Thyroid gland (tissue), 4 donors: ENCODE results near the gene B3GAT1. TPM values are rescaled to one million over a fixed set of nuclear protein-coding genes. Genes with fewer than 3 reads are reported as not detected.

Source experiments
- DNase-seq, 2 donors: peaks; one replicate each; pipeline ENCODE4 v3.0.0-alpha.2; 2019
- H3K27ac ChIP-seq, 3 donors: fragments of 200-600 bp; sonication (generic); 1 replicate in 2 of 3; 2 replicates in 1 of 3; pipeline ENCODE4 v1.5.1; 2016 to 2019; ENCODE audit warnings: mild to moderate bottlenecking in 1 of 3, moderate library complexity in 1 of 3
- H3K27me3 ChIP-seq: fragments of 200-600 bp; sonication (generic); one replicate; pipeline ENCODE4 v1.5.1; 2019
- H3K36me3 ChIP-seq, 2 donors: fragments of 200-600 bp; sonication (generic); one replicate each; pipeline ENCODE4 v1.5.1; 2016 to 2019
- H3K4me1 ChIP-seq, 2 donors: fragments of 200-600 bp; sonication (generic); one replicate each; pipeline ENCODE4 v1.5.1; 2017 to 2019
- H3K4me3 ChIP-seq, 3 donors: fragments of 200-600 bp; sonication (generic); replicated peaks in 1 of 3; 1 replicate in 2 of 3; 2 replicates in 1 of 3; pipeline ENCODE4 v1.5.1; 2016; ENCODE audit warnings: mild to moderate bottlenecking in 1 of 3
- H3K9me3 ChIP-seq: fragments of 200-600 bp; sonication (generic); one replicate; pipeline ENCODE4 v1.5.1; 2017
- POLR2A ChIP-seq, 2 donors: fragments of 450-650 bp; IDR thresholded peaks; one replicate each; pipeline ENCODE4 v1.6.1; 2017; ENCODE audit warnings: antibody characterized with exemption in 2 of 2, mild to moderate bottlenecking in 2 of 2, moderate library complexity in 1 of 2
- WGBS, 2 donors: methylation state at CpG; one replicate each; pipeline ENCODE4 v1.1.5; 2017; 5-methylcytosine and 5-hydroxymethylcytosine counted together
- intact Hi-C: fragments of 100-400 bp; cut with DNase I; formaldehyde crosslinking; loops from one replicate; pipeline ENCODE4 v1.15.1; 2023
- total RNA-seq, 4 donors: library from RNA; depleted of rRNA; stranded (reverse); fragments of >200 nt; gene quantifications; one replicate each; pipeline ENCODE4 v1.2.3, GENCODE V29; 2016
- TF ChIP-seq, protein P1 (sequence below), 6 experiments: fragments of 200-600 bp in 3 of 6; fragments of 450-650 bp in 3 of 6; sonication (generic) in 3 of 6; IDR thresholded peaks; one replicate each; pipeline ENCODE4 v1.5.1; 2016 to 2019; ENCODE audit warnings: antibody characterized with exemption in 6 of 6, mild to moderate bottlenecking in 2 of 6, inconsistent platforms in 1 of 6, moderate library complexity in 1 of 6

Gene B3GAT1
- total RNA-seq, 4 donors from 2014 or later, result 4.0 to 6.7 (median 5.7) TPM

DNA sequence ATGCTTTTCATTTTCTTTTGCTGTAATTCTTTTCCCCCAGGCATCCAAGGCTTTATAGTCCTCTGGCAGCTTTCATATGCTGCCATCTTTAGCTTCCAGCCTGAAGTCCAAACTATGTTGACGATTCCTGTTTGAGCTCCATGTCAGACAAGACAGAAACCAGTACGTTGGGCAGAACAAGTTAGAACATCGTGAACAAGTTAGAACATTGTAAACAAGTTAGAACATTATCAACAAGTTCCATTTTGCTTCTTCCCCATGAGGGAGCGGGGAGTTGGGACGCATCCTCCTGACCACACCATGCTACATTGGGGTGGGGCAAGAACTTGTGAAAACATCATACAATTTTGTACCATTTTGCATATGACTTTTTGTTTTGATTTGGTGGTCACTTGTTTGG is 56.4 kb downstream of the B3GAT1 start:
- Histone ChIP-seq H3K27ac (peak overlapping the region in 2 of 3 donors; percentile 9 to 73), H3K4me1 (peaks cover 15 to 42% of the 10 kb centered on the region in 2 donors), H3K27me3 (no peaks in the 10 kb centered on the region), H3K9me3 (no peaks in the 10 kb centered on the region), H3K4me3 (no peak overlapping the region), H3K36me3 (no peaks in the 10 kb centered on the region)
- TF ChIP-seq, protein P1, sequence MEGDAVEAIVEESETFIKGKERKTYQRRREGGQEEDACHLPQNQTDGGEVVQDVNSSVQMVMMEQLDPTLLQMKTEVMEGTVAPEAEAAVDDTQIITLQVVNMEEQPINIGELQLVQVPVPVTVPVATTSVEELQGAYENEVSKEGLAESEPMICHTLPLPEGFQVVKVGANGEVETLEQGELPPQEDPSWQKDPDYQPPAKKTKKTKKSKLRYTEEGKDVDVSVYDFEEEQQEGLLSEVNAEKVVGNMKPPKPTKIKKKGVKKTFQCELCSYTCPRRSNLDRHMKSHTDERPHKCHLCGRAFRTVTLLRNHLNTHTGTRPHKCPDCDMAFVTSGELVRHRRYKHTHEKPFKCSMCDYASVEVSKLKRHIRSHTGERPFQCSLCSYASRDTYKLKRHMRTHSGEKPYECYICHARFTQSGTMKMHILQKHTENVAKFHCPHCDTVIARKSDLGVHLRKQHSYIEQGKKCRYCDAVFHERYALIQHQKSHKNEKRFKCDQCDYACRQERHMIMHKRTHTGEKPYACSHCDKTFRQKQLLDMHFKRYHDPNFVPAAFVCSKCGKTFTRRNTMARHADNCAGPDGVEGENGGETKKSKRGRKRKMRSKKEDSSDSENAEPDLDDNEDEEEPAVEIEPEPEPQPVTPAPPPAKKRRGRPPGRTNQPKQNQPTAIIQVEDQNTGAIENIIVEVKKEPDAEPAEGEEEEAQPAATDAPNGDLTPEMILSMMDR (IDR thresholded peaks at IDR 0.05), result no peak
- no peak for TF ChIP-seq POLR2A (IDR thresholded peaks at IDR 0.05)
- intact Hi-C loops, result no loop called here
- no peak for DNase-seq
- WGBS, 2 donors, result 82% methylated on average over 5 of the region's 5 CpGs

- Histone ChIP-seq H3K4me3 (no peak overlapping the region), H3K36me3 (no peaks in the 10 kb centered on the region), H3K9me3 (no peaks in the 10 kb centered on the region), H3K27me3 (no peaks in the 10 kb centered on the region), H3K27ac (peak overlapping the region in 2 of 3 donors; percentile 9 to 73), H3K4me1 (peaks cover 15 to 38% of the 10 kb centered on the region in 2 donors)
- no peak for DNase-seq
- intact Hi-C loops, result no loop called here
- WGBS, 2 donors, result 81 to 86% methylated on average over 2 of the region's 2 CpGs
- TF ChIP-seq, protein P1 (IDR thresholded peaks at IDR 0.05), result no peak
- TF ChIP-seq POLR2A (IDR thresholded peaks at IDR 0.05), result no peak
Measured at GRCh38 chr11:134355136-134355535, 56.9 kb downstream of the B3GAT1 start.

DNA sequence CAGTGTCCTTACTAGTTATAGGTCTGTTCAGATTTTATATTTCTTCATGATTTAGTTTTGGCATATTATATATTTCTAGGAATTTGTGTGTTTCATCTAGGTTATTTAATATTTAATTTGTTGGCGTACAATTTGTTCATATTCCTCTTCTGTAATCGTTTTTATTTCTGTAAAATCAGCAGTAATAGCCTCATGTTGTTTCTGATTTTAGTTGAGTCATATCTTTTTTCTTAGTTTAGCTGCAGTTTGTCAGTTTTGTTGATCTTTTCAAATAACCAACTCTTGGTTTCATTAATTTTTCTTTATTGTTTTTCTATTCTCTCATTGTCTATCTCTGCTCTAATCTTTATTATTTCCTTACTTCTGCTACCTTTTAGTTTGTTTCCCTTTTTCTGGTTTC is 59.9 kb downstream of the B3GAT1 start:
- TF ChIP-seq POLR2A (IDR thresholded peaks at IDR 0.05), result no peak
- intact Hi-C loops, result no loop called here
- Histone ChIP-seq H3K27ac (no peak overlapping the region), H3K4me3 (no peak overlapping the region), H3K4me1 (peaks cover 10 to 23% of the 10 kb centered on the region in 2 donors), H3K27me3 (no peaks in the 10 kb centered on the region), H3K9me3 (no peaks in the 10 kb centered on the region), H3K36me3 (no peaks in the 10 kb centered on the region)
- 89% methylated on average over 2 of the region's 2 CpGs for WGBS, 2 donors
- DNase-seq, result no peak

- 93 to 96% methylated on average over 9 of the region's 9 CpGs for WGBS, 2 donors
- H3K27me3 ChIP-seq, result no peaks in the 10 kb centered on the region
- intact Hi-C loops, result no loop called here
- no peaks in the 10 kb centered on the region for H3K9me3 ChIP-seq
- TF ChIP-seq POLR2A (IDR thresholded peaks at IDR 0.05), result no peak
- TF ChIP-seq, protein P1 (IDR thresholded peaks at IDR 0.05), result no peak
- H3K4me3 ChIP-seq, result no peak overlapping the region
- peaks cover 0 to 12% of the 10 kb centered on the region in 2 donors for H3K4me1 ChIP-seq
- no peaks in the 10 kb centered on the region for H3K36me3 ChIP-seq
- no peak for DNase-seq
- no peak overlapping the region for H3K27ac ChIP-seq
Measured at GRCh38 chr11:134350381-134350780, 61.7 kb downstream of the B3GAT1 start.

- Histone ChIP-seq H3K4me3 (no peak overlapping the region), H3K36me3 (no peaks in the 10 kb centered on the region), H3K4me1 (peaks cover 0 to 7% of the 10 kb centered on the region in 2 donors), H3K27me3 (no peaks in the 10 kb centered on the region), H3K9me3 (no peaks in the 10 kb centered on the region), H3K27ac (no peak overlapping the region)
- DNase-seq, result peak; percentile 33 to 50
- TF ChIP-seq POLR2A (IDR thresholded peaks at IDR 0.05), result no peak
- TF ChIP-seq, protein P1 (IDR thresholded peaks at IDR 0.05), result no peak
- intact Hi-C loops, result no loop called here
- 61 to 62% methylated on average over 10 of the region's 10 CpGs for WGBS, 2 donors
Measured at GRCh38 chr11:134349802-134350355, 62.2 kb downstream of the B3GAT1 start.
